KMS-11 (cell line): Measurements from ENCODE around the gene GAS2L1.

Source experiments
- H2AFZ ChIP-seq: fragments of 200-600 bp; sonication (generic); 2 replicates; pipeline ENCODE4 v1.6.1; 2016; ENCODE audit warnings: antibody characterized with exemption, mixed run types, low read depth
- H3K27ac ChIP-seq: fragments of 200-600 bp; sonication (generic); 2 replicates; pipeline ENCODE4 v1.6.1; 2016; ENCODE audit warnings: mild to moderate bottlenecking, mixed run types
- H3K27me3 ChIP-seq: fragments of 200-600 bp; sonication (generic); 2 replicates; pipeline ENCODE4 v1.6.1; 2017; ENCODE audit warnings: mild to moderate bottlenecking, low read depth, mixed run types, moderate library complexity; ENCODE audit not compliant: insufficient read depth
- H3K36me3 ChIP-seq: fragments of 200-600 bp; sonication (generic); 2 replicates; pipeline ENCODE4 v1.6.1; 2017; ENCODE audit warnings: mild to moderate bottlenecking, mixed run types; ENCODE audit not compliant: insufficient read depth
- H3K4me1 ChIP-seq: fragments of 200-600 bp; sonication (generic); 2 replicates; pipeline ENCODE4 v1.6.1; 2016; ENCODE audit warnings: mild to moderate bottlenecking, low read depth, mixed run types; ENCODE audit not compliant: poor library complexity, severe bottlenecking
- H3K4me2 ChIP-seq: fragments of 200-600 bp; sonication (generic); 2 replicates; pipeline ENCODE4 v1.7.0; 2016; ENCODE audit warnings: mild to moderate bottlenecking, mixed run types
- H3K4me3 ChIP-seq: fragments of 200-600 bp; sonication (generic); IDR thresholded peaks from 2 replicates; pipeline ENCODE4 v1.6.1; 2017; ENCODE audit warnings: low read depth, low read length, mixed read lengths; ENCODE audit not compliant: insufficient read depth
- H3K79me2 ChIP-seq: fragments of 200-600 bp; sonication (generic); 2 replicates; pipeline ENCODE4 v1.6.1; 2016; ENCODE audit warnings: low read depth, mixed run types; ENCODE audit not compliant: insufficient read depth
- H3K9ac ChIP-seq: fragments of 200-600 bp; sonication (generic); 2 replicates; pipeline ENCODE4 v1.6.1; 2016; ENCODE audit warnings: mild to moderate bottlenecking, mixed run types
- H4K20me1 ChIP-seq: fragments of 200-600 bp; sonication (generic); 2 replicates; pipeline ENCODE4 v1.6.1; 2016; ENCODE audit warnings: mild to moderate bottlenecking, mixed run types; ENCODE audit not compliant: insufficient read depth
- TF ChIP-seq, protein P1 (sequence below): fragments of 200-600 bp; sonication (generic); conservative IDR thresholded peaks from 2 replicates; pipeline ENCODE4 v1.6.1; 2017; ENCODE audit warnings: low read depth, mild to moderate bottlenecking, antibody characterized with exemption, low read length, moderate library complexity, mixed read lengths

Gene GAS2L1

GRCh38 chr22:29284196-29284595 is 22.3 kb upstream of the GAS2L1 start:
- peaks cover 20% of the 10 kb centered on the region; the same call in 1 of the 2 replicates for H3K36me3 ChIP-seq
- TF ChIP-seq, protein P1, sequence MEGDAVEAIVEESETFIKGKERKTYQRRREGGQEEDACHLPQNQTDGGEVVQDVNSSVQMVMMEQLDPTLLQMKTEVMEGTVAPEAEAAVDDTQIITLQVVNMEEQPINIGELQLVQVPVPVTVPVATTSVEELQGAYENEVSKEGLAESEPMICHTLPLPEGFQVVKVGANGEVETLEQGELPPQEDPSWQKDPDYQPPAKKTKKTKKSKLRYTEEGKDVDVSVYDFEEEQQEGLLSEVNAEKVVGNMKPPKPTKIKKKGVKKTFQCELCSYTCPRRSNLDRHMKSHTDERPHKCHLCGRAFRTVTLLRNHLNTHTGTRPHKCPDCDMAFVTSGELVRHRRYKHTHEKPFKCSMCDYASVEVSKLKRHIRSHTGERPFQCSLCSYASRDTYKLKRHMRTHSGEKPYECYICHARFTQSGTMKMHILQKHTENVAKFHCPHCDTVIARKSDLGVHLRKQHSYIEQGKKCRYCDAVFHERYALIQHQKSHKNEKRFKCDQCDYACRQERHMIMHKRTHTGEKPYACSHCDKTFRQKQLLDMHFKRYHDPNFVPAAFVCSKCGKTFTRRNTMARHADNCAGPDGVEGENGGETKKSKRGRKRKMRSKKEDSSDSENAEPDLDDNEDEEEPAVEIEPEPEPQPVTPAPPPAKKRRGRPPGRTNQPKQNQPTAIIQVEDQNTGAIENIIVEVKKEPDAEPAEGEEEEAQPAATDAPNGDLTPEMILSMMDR = no peak
- H3K79me2 ChIP-seq = peaks cover 97% of the 10 kb centered on the region
- H2AFZ ChIP-seq = no peak overlapping the region
- no peak overlapping the region for H3K9ac ChIP-seq
- H3K4me1 ChIP-seq = peaks cover 12% of the 10 kb centered on the region
- no peaks in the 10 kb centered on the region for H3K27me3 ChIP-seq
- no peak overlapping the region for H3K27ac ChIP-seq
- no peak overlapping the region for H3K4me2 ChIP-seq
- H4K20me1 ChIP-seq = peaks cover 24% of the 10 kb centered on the region
- H3K4me3 ChIP-seq = no peak overlapping the region

- TF ChIP-seq, protein P1 = no peak
- Histone ChIP-seq H2AFZ (no peak overlapping the region), H3K27ac (no peak overlapping the region), H3K79me2 (peaks cover 74% of the 10 kb centered on the region; the same call in 1 of the 2 replicates), H3K4me1 (peaks cover 12% of the 10 kb centered on the region), H4K20me1 (peaks cover 20% of the 10 kb centered on the region), H3K36me3 (peaks cover 17% of the 10 kb centered on the region; the same call in 1 of the 2 replicates), H3K4me3 (no peak overlapping the region), H3K27me3 (no peaks in the 10 kb centered on the region), H3K9ac (no peak overlapping the region), H3K4me2 (no peak overlapping the region)
Observed at GRCh38 chr22:29288837-29289236, 17.6 kb upstream of the GAS2L1 start.

DNA sequence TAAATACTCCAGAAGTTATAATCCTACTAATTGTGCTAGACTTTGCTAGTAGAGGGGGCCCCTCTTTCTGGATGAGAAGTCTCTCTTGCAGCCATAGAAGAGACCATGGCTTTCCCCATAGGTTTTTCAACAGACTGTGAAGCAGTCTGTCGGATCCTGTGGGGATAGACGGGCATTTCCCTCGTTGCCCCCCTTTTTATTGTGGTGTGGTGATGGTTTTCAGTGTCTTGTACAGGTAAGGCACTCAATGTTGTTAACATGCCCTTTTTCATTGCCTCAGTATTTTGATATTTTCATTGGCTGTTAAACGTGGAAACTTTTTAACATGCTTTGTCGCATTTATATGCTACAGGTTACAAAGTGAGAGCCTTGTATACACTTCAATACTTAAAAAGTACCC is 16.4 kb upstream of the GAS2L1 start:
- Histone ChIP-seq H3K4me3 (no peak overlapping the region), H3K27me3 (no peaks in the 10 kb centered on the region), H3K4me1 (peaks cover 12% of the 10 kb centered on the region), H2AFZ (no peak overlapping the region), H3K36me3 (peaks cover 23% of the 10 kb centered on the region; the same call in 1 of the 2 replicates), H3K27ac (no peak overlapping the region), H3K79me2 (peaks cover 63% of the 10 kb centered on the region; the same call in 1 of the 2 replicates), H3K4me2 (no peak overlapping the region), H3K9ac (no peak overlapping the region), H4K20me1 (peaks cover 20% of the 10 kb centered on the region)
- TF ChIP-seq, protein P1 = no peak

DNA sequence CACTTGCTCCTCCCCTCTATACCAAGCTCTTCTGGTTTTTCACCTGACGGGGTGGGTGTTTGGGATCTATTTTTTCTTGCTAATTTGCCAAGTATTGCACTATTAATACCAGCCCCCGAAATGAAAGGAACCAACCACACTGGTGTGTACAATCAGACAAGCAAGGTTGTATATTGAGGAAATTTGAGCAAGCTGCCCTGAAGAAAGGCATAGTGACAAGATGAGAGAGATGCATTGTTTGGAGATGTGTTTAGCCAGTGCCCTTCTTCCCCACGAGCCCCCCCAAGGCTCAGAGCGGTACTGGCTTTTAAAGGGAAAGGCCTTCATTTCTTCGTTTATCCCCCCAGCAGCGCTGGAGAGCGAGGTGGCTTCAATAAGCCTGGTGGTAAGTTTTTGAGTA is 15.2 kb upstream of the GAS2L1 start:
- Histone ChIP-seq H3K9ac (no peak overlapping the region), H3K4me1 (peaks cover 12% of the 10 kb centered on the region), H2AFZ (no peak overlapping the region), H3K4me3 (no peak overlapping the region), H3K36me3 (peaks cover 30% of the 10 kb centered on the region; the same call in 1 of the 2 replicates), H4K20me1 (peaks cover 20% of the 10 kb centered on the region), H3K79me2 (peaks cover 60% of the 10 kb centered on the region; the same call in 1 of the 2 replicates), H3K27ac (no peak overlapping the region), H3K4me2 (no peak overlapping the region), H3K27me3 (no peaks in the 10 kb centered on the region)
- TF ChIP-seq, protein P1 = no peak
